Stimulated activated effector memory CD8-positive, alpha-beta T cell treated with anti-CD3 and anti-CD28 coated beads, Interleukin-12 subunit alpha, Interleukin-12 subunit beta, amount 100 ng/mL, for 72 hours (primary cell): ENCODE measurements around the gene CPOX.

Experiments used
- ATAC-seq: fragments of 150-1000 bp; cut with Tn5 transposase; 2 replicates; pipeline ENCODE4 v1.10.0; 2021
- DNase-seq, 2 donors: peaks; one replicate each; pipeline ENCODE4 v3.0.0; 2021 to 2022; ENCODE audit warnings: low spot score in 2 of 2
- H3K27ac Mint-ChIP-seq: one replicate; pipeline ENCODE4 v1.8.0; 2022; ENCODE audit warnings: mild to moderate bottlenecking, mixed read lengths
- H3K36me3 Mint-ChIP-seq: one replicate; pipeline ENCODE4 v1.8.0; 2022; ENCODE audit warnings: mild to moderate bottlenecking, mixed read lengths
- H3K4me1 Mint-ChIP-seq: one replicate; pipeline ENCODE4 v1.8.0; 2022; ENCODE audit warnings: mixed read lengths
- H3K4me3 Mint-ChIP-seq: one replicate; pipeline ENCODE4 v1.8.0; 2022; ENCODE audit warnings: mild to moderate bottlenecking, mixed read lengths
- H3K9me3 Mint-ChIP-seq: one replicate; pipeline ENCODE4 v1.8.0; 2022; ENCODE audit warnings: mixed read lengths

CPOX gene

GRCh38 chr3:98542623-98543022 is 50.8 kb downstream of the CPOX start:
- ATAC-seq (no peak), DNase-seq (no peak)
- Mint-ChIP-seq H3K27ac (peak overlapping the region; percentile 14), H3K9me3 (no peaks in the 10 kb centered on the region), H3K4me1 (peaks cover 47% of the 10 kb centered on the region), H3K36me3 (peaks cover 15% of the 10 kb centered on the region), H3K4me3 (no peak overlapping the region)

- Mint-ChIP-seq H3K9me3 (no peaks in the 10 kb centered on the region), H3K27ac (no peak overlapping the region), H3K4me1 (peaks cover 53% of the 10 kb centered on the region), H3K4me3 (peak overlapping the region; percentile 20), H3K36me3 (peaks cover 19% of the 10 kb centered on the region)
- DNase-seq (no peak), ATAC-seq (no peak)
Measured at GRCh38 chr3:98541695-98542094, 51.7 kb downstream of the CPOX start.

GRCh38 chr3:98540346-98540745 is 53.1 kb downstream of the CPOX start:
- H3K4me1 Mint-ChIP-seq = peaks cover 51% of the 10 kb centered on the region
- DNase-seq = no peak
- no peaks in the 10 kb centered on the region for H3K9me3 Mint-ChIP-seq
- peak; percentile 66 for ATAC-seq
- peak overlapping the region; percentile 8 for H3K4me3 Mint-ChIP-seq
- H3K27ac Mint-ChIP-seq = peak overlapping the region; percentile 1
- H3K36me3 Mint-ChIP-seq = peaks cover 26% of the 10 kb centered on the region

GRCh38 chr3:98536456-98537017 is 56.9 kb downstream of the CPOX start:
- ATAC-seq = peak; percentile 95
- peak overlapping the region; percentile 92 for H3K27ac Mint-ChIP-seq
- H3K36me3 Mint-ChIP-seq = peaks cover 51% of the 10 kb centered on the region
- no peaks in the 10 kb centered on the region for H3K9me3 Mint-ChIP-seq
- no peak for DNase-seq
- peak overlapping the region; percentile 55 for H3K4me3 Mint-ChIP-seq
- peaks cover 39% of the 10 kb centered on the region for H3K4me1 Mint-ChIP-seq

- no peaks in the 10 kb centered on the region for H3K9me3 Mint-ChIP-seq
- H3K4me1 Mint-ChIP-seq = peaks cover 35% of the 10 kb centered on the region
- no peak for ATAC-seq
- H3K27ac Mint-ChIP-seq = no peak overlapping the region
- DNase-seq = no peak
- H3K36me3 Mint-ChIP-seq = peaks cover 68% of the 10 kb centered on the region
- H3K4me3 Mint-ChIP-seq = no peak overlapping the region
Measured at GRCh38 chr3:98534734-98535133, 58.7 kb downstream of the CPOX start.

GRCh38 chr3:98534168-98534567 is 59.2 kb downstream of the CPOX start:
- DNase-seq (no peak), ATAC-seq (no peak)
- H3K4me3 Mint-ChIP-seq = peak overlapping the region; percentile 26
- H3K27ac Mint-ChIP-seq = no peak overlapping the region
- peaks cover 32% of the 10 kb centered on the region for H3K4me1 Mint-ChIP-seq
- H3K9me3 Mint-ChIP-seq = no peaks in the 10 kb centered on the region
- H3K36me3 Mint-ChIP-seq = peaks cover 70% of the 10 kb centered on the region

- no peaks in the 10 kb centered on the region for H3K9me3 Mint-ChIP-seq
- H3K4me3 Mint-ChIP-seq = peak overlapping the region; percentile 26
- peaks cover 65% of the 10 kb centered on the region for H3K36me3 Mint-ChIP-seq
- no peak for DNase-seq
- H3K27ac Mint-ChIP-seq = peak overlapping the region; percentile 43
- no peak for ATAC-seq
- peaks cover 23% of the 10 kb centered on the region for H3K4me1 Mint-ChIP-seq
Measured at GRCh38 chr3:98532709-98533571, 60.5 kb downstream of the CPOX start.

GRCh38 chr3:98532275-98532637 is 61.2 kb downstream of the CPOX start:
- DNase-seq (no peak), ATAC-seq (no peak)
- peak overlapping the region; percentile 43 for H3K27ac Mint-ChIP-seq
- H3K4me1 Mint-ChIP-seq = peaks cover 22% of the 10 kb centered on the region
- H3K9me3 Mint-ChIP-seq = no peaks in the 10 kb centered on the region
- peak overlapping the region; percentile 26 for H3K4me3 Mint-ChIP-seq
- H3K36me3 Mint-ChIP-seq = peaks cover 65% of the 10 kb centered on the region

- ATAC-seq (no peak), DNase-seq (no peak)
- Mint-ChIP-seq H3K27ac (peak within 1 kb of the TSS; percentile 43), H3K36me3 (peaks cover 62% of the 10 kb centered on the region), H3K4me1 (peaks cover 17% of the 10 kb centered on the region), H3K9me3 (no peaks in the 10 kb centered on the region), H3K4me3 (peak within 1 kb of the TSS; percentile 26)
Measured at GRCh38 chr3:98531622-98532274, 61.7 kb downstream of the CPOX start, which contains the start of gene GPR15. TSS of gene GPR15 (plus strand) at chr3:98531978. CDS start at chr3:98532034, 56 bp downstream.

GRCh38 chr3:98530676-98531075 is 62.7 kb downstream of the CPOX start:
- ATAC-seq (no peak), DNase-seq (no peak)
- Mint-ChIP-seq H3K36me3 (peaks cover 55% of the 10 kb centered on the region), H3K4me1 (peaks cover 13% of the 10 kb centered on the region), H3K27ac (no peak overlapping the region), H3K4me3 (peak overlapping the region; percentile 26), H3K9me3 (no peaks in the 10 kb centered on the region)

GRCh38 chr3:98529856-98530459 is 63.5 kb downstream of the CPOX start:
- no peaks in the 10 kb centered on the region for H3K9me3 Mint-ChIP-seq
- ATAC-seq (no peak), DNase-seq (no peak)
- H3K4me1 Mint-ChIP-seq = peaks cover 21% of the 10 kb centered on the region
- H3K36me3 Mint-ChIP-seq = peaks cover 59% of the 10 kb centered on the region
- H3K4me3 Mint-ChIP-seq = peak overlapping the region; percentile 26
- peak overlapping the region; percentile 45 for H3K27ac Mint-ChIP-seq
